ENCODE results near the gene CDX4.
"Not testable (repeated sequence)": the region's sequence is repeated elsewhere in the genome, so short reads cannot be mapped to it uniquely, and the experiment has no call there.

CDX4 gene

GRCh38 chrX:73446831-73447230 lies at the start of gene CDX4:
TSS of gene CDX4 (plus strand) at chrX:73447053. CDS start at chrX:73447254, 201 bp downstream.
- DNase-seq: no peak

GRCh38 chrX:73398185-73398914 lies 48.5 kb upstream of the CDX4 start:
- DNase-seq: no peak

- no peak for DNase-seq
These were observed 46.6 kb upstream of the CDX4 start for GRCh38 chrX:73400136-73400748.

GRCh38 chrX:73401591-73402266 lies 45.1 kb upstream of the CDX4 start:
- DNase-seq: no peak

GRCh38 chrX:73412930-73413329 lies 33.9 kb upstream of the CDX4 start:
- DNase-seq: no peak

GRCh38 chrX:73447311-73447794 lies 500 bp downstream of the CDX4 start:
- DNase-seq: no peak

- DNase-seq: no peak
These were observed 1.5 kb downstream of the CDX4 start for GRCh38 chrX:73448379-73448778.

- no peak for DNase-seq
These were observed 8.3 kb downstream of the CDX4 start for GRCh38 chrX:73455171-73455570.

GRCh38 chrX:73457306-73457705 lies 10.5 kb downstream of the CDX4 start:
- no peak for DNase-seq

- DNase-seq: no peak
These were observed 21.5 kb downstream of the CDX4 start for GRCh38 chrX:73468376-73468775.

GRCh38 chrX:73478961-73479360 lies 32.1 kb downstream of the CDX4 start:
- DNase-seq: no peak

- no peak for DNase-seq
These were observed 34.7 kb downstream of the CDX4 start for GRCh38 chrX:73481521-73481920.

GRCh38 chrX:73490661-73491060 lies 43.8 kb downstream of the CDX4 start:
- DNase-seq: no peak

- DNase-seq: not testable (repeated sequence)
These were observed 45.3 kb downstream of the CDX4 start for GRCh38 chrX:73492178-73492577.
